ENCODE data around the gene SLC39A11. TPM values are rescaled to one million over a fixed set of nuclear protein-coding genes. Genes with fewer than 3 reads are reported as not detected.

The SLC39A11 gene
- total RNA-seq, 6 donors from 2014 or later: 16.3 to 57.6 (median 29.5) TPM

DNA sequence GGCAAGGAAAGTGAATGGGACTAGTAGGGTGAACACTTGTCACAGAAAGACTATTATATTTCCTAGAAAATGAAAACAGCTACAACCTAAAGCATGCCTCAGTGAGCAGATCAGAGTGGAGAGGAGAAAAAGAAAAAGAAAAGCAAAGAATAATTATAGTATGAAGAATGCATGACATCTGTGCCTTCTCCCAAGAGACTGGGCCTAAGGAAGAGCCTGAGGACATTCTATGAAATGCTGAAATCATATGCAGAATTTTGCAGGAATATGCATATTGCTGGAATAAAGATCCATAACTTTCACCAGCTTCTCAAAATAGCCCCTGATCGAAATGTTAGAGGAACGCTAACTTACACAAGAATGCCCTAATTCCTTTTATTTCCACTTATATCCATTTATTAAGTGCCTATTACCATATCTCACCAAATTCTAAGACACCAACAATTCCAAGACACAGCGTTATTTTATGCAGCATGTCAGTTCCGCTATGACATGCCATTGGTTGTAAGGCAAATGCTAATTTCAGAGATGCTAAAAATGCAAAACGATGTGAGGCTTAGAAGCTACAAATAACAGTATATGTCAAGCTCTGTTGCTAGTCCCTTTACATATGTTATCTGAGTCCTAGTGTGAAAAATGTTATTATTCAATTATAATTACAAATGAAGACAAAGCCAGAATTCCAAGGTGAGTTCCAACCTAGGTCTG lies 171.0 kb downstream of the SLC39A11 start:
- no peak overlapping the region for H3K4me3 ChIP-seq
- TF ChIP-seq EP300 (IDR thresholded peaks at IDR 0.05): no peak
- TF ChIP-seq CTCF (IDR thresholded peaks at IDR 0.05): no peak
- no peak for TF ChIP-seq POLR2AphosphoS5 (IDR thresholded peaks at IDR 0.05)
- no peak for TF ChIP-seq POLR2A (IDR thresholded peaks at IDR 0.05)
- H3K27ac ChIP-seq: no peak overlapping the region
- H3K9me3 ChIP-seq: no peaks in the 10 kb centered on the region
- WGBS, 2 donors: 95 to 96% methylated on average over 5 of the region's 5 CpGs
- H3K36me3 ChIP-seq: peaks cover 0 to 2% (median 0%) of the 10 kb centered on the region in 4 donors
- no peaks in the 10 kb centered on the region for H3K27me3 ChIP-seq
- DNase-seq (no peak), ATAC-seq (ENCODE audit: low FRiP score in 2 of 2) (no peak)
- H3K4me1 ChIP-seq: no peaks in the 10 kb centered on the region

GRCh38 chr17:72920513-72920912 lies 172.0 kb downstream of the SLC39A11 start:
- no peaks in the 10 kb centered on the region for H3K27me3 ChIP-seq
- DNase-seq: no peak
- 94 to 97% methylated on average over 2 of the region's 2 CpGs for WGBS, 2 donors

DNA sequence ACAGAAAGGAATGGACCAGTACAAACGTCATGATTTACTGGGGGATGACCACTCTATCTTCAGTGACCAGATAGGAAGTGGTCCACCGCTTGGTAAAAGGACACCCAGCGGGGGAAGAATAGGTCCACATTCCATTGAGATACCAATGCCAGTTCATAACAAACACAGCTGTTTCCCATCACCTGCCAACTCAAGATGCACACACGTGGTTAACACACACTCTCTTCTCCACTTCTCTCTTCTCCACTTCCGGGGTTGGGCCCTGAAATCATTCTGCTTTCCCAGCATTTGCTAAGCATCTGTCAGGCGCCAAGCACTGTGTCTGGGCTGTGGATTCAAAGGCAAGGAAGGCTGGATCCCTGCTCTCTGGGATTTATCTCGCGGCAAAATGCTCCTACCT lies 175.5 kb downstream of the SLC39A11 start:
- Histone ChIP-seq H3K4me1 (no peaks in the 10 kb centered on the region), H3K36me3 (no peaks in the 10 kb centered on the region), H3K9me3 (no peaks in the 10 kb centered on the region), H3K27ac (no peak overlapping the region), H3K27me3 (no peaks in the 10 kb centered on the region), H3K4me3 (no peak overlapping the region)
- ATAC-seq (ENCODE audit: low FRiP score in 2 of 2): no peak
- 77 to 87% methylated on average over 8 of the region's 8 CpGs for WGBS, 2 donors
- TF ChIP-seq CTCF (IDR thresholded peaks at IDR 0.05) (no peak), POLR2A (IDR thresholded peaks at IDR 0.05) (no peak), EP300 (IDR thresholded peaks at IDR 0.05) (no peak), POLR2AphosphoS5 (IDR thresholded peaks at IDR 0.05) (no peak)
- no peak for DNase-seq

More at GRCh38 chr17:72920513-72920912, 172.0 kb downstream of the SLC39A11 start:
- Histone ChIP-seq H3K4me3 (no peak overlapping the region), H3K27ac (no peak overlapping the region), H3K36me3 (peaks cover 0 to under 1% (median 0%) of the 10 kb centered on the region in 4 donors), H3K4me1 (no peaks in the 10 kb centered on the region), H3K9me3 (no peaks in the 10 kb centered on the region)
- no peak for ATAC-seq (ENCODE audit: low FRiP score in 2 of 2)
- no peak for TF ChIP-seq POLR2A (IDR thresholded peaks at IDR 0.05)
- no peak for TF ChIP-seq POLR2AphosphoS5 (IDR thresholded peaks at IDR 0.05)
- TF ChIP-seq EP300 (IDR thresholded peaks at IDR 0.05): no peak
- TF ChIP-seq CTCF (IDR thresholded peaks at IDR 0.05): no peak

- 94% methylated on average over 10 of the region's 10 CpGs for WGBS, 2 donors
- Histone ChIP-seq H3K36me3 (no peaks in the 10 kb centered on the region), H3K27me3 (no peaks in the 10 kb centered on the region), H3K4me1 (no peaks in the 10 kb centered on the region), H3K9me3 (no peaks in the 10 kb centered on the region), H3K4me3 (no peak overlapping the region), H3K27ac (no peak overlapping the region)
- ATAC-seq (ENCODE audit: low FRiP score in 2 of 2) (no peak), DNase-seq (no peak)
- TF ChIP-seq CTCF (IDR thresholded peaks at IDR 0.05) (no peak), EP300 (IDR thresholded peaks at IDR 0.05) (no peak)
Observed at GRCh38 chr17:72915625-72916081, 176.8 kb downstream of the SLC39A11 start.

DNA sequence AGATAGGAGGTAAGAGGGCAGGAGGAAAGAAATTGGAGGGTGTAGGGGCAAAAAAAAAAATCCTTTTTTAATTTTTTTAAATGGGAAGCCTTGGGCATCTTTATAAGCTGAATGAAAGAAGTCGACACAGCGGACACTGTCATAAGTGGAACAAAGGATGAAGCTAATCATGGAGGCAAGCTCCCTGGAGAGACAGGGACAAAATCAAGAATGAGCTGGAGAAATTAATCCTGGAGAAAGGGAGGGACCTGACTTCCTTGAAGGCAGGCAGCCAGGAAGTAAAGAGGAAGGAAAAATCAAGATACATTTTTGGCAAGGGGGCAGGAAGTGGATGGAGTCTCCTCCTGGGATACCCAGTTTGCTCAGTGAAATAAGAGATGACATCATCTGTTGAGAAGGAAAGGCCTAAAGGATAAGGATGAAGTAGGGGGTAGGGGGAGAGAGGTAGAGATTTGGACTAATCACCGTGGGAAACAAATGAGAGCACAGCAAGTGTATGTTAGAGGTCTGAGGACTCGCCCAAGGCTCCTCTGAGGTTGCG lies 179.3 kb downstream of the SLC39A11 start:
- no peak for TF ChIP-seq POLR2AphosphoS5 (IDR thresholded peaks at IDR 0.05)
- TF ChIP-seq POLR2A (IDR thresholded peaks at IDR 0.05): no peak
- TF ChIP-seq EP300 (IDR thresholded peaks at IDR 0.05): no peak
- no peak for TF ChIP-seq CTCF (IDR thresholded peaks at IDR 0.05)
- WGBS, 2 donors: 86 to 90% methylated on average over 5 of the region's 5 CpGs
- no peaks in the 10 kb centered on the region for H3K9me3 ChIP-seq
- no peak overlapping the region for H3K27ac ChIP-seq
- DNase-seq (no peak), ATAC-seq (ENCODE audit: low FRiP score in 2 of 2) (no peak)
- H3K4me3 ChIP-seq: no peak overlapping the region
- H3K36me3 ChIP-seq: peaks cover 0 to 8% (median 0%) of the 10 kb centered on the region in 4 donors
- H3K27me3 ChIP-seq: no peaks in the 10 kb centered on the region
- H3K4me1 ChIP-seq: no peaks in the 10 kb centered on the region

All from upper lobe of left lung (tissue), 6 donors.